Measurements from ENCODE around the gene KSR1.

KSR1 gene

DNA sequence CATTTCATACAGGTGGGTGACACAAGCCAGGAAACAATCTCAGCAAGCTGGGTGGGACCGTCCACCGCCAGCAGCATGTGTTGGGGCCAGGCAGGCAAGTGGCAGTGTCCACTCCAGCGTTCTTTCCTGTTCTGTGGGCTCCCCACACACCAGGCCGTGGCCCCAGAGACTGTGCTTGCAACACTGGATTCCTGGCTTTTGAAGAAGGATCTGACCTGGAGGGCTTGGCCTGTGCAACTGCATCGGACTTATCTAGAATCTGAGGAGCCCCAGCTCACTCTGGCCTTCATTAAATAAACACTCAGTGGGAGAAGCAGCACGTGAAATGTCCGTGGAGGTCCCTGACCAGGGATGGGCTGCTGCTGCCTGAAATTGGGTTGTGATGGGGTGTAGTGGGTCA is 3.2 kb downstream of the KSR1 start:
- TF ChIP-seq TCF12 (IDR thresholded peaks at IDR 0.05; ENCODE audit: low read depth) (no peak), EP300 (IDR thresholded peaks at IDR 0.05; ENCODE audit: borderline replicate concordance) (no peak), EGR1 (IDR thresholded peaks at IDR 0.05) (no peak), YY1 (IDR thresholded peaks at IDR 0.05; ENCODE audit: low read depth) (no peak), CREB1 (IDR thresholded peaks at IDR 0.05; ENCODE audit: low read depth) (no peak), RAD21 (IDR thresholded peaks at IDR 0.05; ENCODE audit: low read depth) (no peak), TEAD4 (IDR thresholded peaks at IDR 0.05) (no peak), CEBPB (IDR thresholded peaks at IDR 0.05) (no peak), ZBTB7A (IDR thresholded peaks at IDR 0.05; ENCODE audit: low read depth) (no peak)
- TF ChIP-seq, protein P1, sequence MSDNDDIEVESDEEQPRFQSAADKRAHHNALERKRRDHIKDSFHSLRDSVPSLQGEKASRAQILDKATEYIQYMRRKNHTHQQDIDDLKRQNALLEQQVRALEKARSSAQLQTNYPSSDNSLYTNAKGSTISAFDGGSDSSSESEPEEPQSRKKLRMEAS (IDR thresholded peaks at IDR 0.05) = no peak

DNA sequence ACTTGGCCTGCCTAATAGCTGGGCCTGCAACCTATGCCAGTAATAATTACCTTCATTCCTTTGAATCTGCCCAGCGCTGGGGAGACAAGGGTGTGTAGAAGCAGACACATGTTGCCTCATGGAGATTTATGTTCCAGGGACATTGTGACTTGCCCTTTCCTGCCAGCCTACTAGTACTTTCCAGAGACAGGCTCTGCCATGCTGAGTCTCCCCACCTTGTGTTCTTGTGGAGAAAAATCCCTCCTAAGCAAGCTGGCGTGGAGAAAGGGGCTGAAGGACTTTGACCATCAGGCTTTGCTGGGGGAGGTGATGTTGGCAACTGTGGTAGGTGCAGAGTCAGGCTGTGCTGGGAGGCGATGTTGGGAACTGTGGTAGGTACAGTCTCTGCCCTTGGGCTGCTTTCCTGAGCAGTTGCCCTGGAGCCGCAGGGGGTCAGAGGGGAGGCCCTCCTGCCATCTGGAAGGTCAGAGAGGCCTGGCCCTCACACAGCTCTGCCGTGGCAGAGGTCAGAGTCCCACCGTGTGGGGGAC is 4.0 kb downstream of the KSR1 start:
- no peak for TF ChIP-seq YY1 (IDR thresholded peaks at IDR 0.05; ENCODE audit: low read depth)
- TF ChIP-seq, protein P2, sequence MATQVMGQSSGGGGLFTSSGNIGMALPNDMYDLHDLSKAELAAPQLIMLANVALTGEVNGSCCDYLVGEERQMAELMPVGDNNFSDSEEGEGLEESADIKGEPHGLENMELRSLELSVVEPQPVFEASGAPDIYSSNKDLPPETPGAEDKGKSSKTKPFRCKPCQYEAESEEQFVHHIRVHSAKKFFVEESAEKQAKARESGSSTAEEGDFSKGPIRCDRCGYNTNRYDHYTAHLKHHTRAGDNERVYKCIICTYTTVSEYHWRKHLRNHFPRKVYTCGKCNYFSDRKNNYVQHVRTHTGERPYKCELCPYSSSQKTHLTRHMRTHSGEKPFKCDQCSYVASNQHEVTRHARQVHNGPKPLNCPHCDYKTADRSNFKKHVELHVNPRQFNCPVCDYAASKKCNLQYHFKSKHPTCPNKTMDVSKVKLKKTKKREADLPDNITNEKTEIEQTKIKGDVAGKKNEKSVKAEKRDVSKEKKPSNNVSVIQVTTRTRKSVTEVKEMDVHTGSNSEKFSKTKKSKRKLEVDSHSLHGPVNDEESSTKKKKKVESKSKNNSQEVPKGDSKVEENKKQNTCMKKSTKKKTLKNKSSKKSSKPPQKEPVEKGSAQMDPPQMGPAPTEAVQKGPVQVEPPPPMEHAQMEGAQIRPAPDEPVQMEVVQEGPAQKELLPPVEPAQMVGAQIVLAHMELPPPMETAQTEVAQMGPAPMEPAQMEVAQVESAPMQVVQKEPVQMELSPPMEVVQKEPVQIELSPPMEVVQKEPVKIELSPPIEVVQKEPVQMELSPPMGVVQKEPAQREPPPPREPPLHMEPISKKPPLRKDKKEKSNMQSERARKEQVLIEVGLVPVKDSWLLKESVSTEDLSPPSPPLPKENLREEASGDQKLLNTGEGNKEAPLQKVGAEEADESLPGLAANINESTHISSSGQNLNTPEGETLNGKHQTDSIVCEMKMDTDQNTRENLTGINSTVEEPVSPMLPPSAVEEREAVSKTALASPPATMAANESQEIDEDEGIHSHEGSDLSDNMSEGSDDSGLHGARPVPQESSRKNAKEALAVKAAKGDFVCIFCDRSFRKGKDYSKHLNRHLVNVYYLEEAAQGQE (IDR thresholded peaks at IDR 0.05; ENCODE audit: low read depth) = no peak
- no peak for TF ChIP-seq NFIC (IDR thresholded peaks at IDR 0.05)
- no peak for TF ChIP-seq EGR1 (IDR thresholded peaks at IDR 0.05)
- TF ChIP-seq RAD21 (IDR thresholded peaks at IDR 0.05; ENCODE audit: low read depth) = no peak
- TF ChIP-seq, protein P1 (IDR thresholded peaks at IDR 0.05) = no peak
- no peak for TF ChIP-seq CREB1 (IDR thresholded peaks at IDR 0.05; ENCODE audit: low read depth)
- no peak for TF ChIP-seq TCF12 (IDR thresholded peaks at IDR 0.05; ENCODE audit: low read depth)
- no peak for TF ChIP-seq TAF1 (IDR thresholded peaks at IDR 0.05; ENCODE audit: low read depth)
- no peak for TF ChIP-seq FOXM1 (IDR thresholded peaks at IDR 0.05; ENCODE audit: borderline replicate concordance, low read depth)
- TF ChIP-seq ZBTB7A (IDR thresholded peaks at IDR 0.05; ENCODE audit: low read depth) = no peak

DNA sequence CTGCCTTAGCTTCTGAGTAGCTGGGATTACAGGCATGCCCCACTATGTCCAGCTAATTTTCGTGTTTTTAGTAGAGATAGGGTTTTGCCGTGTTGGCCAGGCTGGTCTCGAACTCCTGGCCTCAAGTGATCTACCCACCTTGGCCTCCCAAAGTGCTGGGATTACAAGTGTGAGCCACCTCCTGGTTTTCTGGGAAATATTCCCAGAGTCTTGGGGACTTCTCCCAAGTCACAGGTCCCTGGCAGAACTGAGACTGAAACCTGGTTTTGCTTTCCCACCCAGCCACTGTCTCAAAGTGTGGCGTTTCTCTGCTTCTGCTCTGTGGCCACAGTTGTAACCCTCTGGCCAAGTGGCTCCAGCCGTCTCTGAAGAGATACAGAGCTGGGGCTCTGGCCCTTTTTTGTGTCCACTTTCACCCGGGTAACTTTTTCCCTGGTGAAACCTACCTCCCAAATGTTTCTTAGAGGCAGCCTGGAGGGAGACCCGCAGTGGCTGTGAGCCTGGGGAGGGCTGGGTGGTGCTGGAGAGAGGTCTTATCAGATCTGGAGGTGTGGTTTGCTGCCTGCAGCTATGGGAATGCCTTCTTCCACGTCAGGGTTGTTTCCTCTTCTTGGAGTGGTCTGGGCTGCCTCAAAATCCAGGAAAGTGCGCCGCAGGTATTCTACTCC is 5.1 kb downstream of the KSR1 start:
- no peak for TF ChIP-seq TAF1 (IDR thresholded peaks at IDR 0.05; ENCODE audit: low read depth)
- TF ChIP-seq, protein P1 (IDR thresholded peaks at IDR 0.05) = no peak
- TF ChIP-seq TCF12 (IDR thresholded peaks at IDR 0.05; ENCODE audit: low read depth) = no peak
- TF ChIP-seq, protein P2 (IDR thresholded peaks at IDR 0.05; ENCODE audit: low read depth) = no peak
- TF ChIP-seq, protein P3, sequence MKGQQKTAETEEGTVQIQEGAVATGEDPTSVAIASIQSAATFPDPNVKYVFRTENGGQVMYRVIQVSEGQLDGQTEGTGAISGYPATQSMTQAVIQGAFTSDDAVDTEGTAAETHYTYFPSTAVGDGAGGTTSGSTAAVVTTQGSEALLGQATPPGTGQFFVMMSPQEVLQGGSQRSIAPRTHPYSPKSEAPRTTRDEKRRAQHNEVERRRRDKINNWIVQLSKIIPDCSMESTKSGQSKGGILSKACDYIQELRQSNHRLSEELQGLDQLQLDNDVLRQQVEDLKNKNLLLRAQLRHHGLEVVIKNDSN (IDR thresholded peaks at IDR 0.05) = no peak
- no peak for TF ChIP-seq EP300 (IDR thresholded peaks at IDR 0.05; ENCODE audit: borderline replicate concordance)
- no peak for TF ChIP-seq YY1 (IDR thresholded peaks at IDR 0.05; ENCODE audit: low read depth)
- no peak for TF ChIP-seq FOXM1 (IDR thresholded peaks at IDR 0.05; ENCODE audit: borderline replicate concordance, low read depth)
- no peak for TF ChIP-seq CEBPB (IDR thresholded peaks at IDR 0.05)
- TF ChIP-seq TEAD4 (IDR thresholded peaks at IDR 0.05) = no peak
- no peak for TF ChIP-seq EGR1 (IDR thresholded peaks at IDR 0.05)
- TF ChIP-seq ZBTB7A (IDR thresholded peaks at IDR 0.05; ENCODE audit: low read depth) = no peak
- no peak for TF ChIP-seq CREB1 (IDR thresholded peaks at IDR 0.05; ENCODE audit: low read depth)
- TF ChIP-seq RAD21 (IDR thresholded peaks at IDR 0.05; ENCODE audit: low read depth) = no peak

DNA sequence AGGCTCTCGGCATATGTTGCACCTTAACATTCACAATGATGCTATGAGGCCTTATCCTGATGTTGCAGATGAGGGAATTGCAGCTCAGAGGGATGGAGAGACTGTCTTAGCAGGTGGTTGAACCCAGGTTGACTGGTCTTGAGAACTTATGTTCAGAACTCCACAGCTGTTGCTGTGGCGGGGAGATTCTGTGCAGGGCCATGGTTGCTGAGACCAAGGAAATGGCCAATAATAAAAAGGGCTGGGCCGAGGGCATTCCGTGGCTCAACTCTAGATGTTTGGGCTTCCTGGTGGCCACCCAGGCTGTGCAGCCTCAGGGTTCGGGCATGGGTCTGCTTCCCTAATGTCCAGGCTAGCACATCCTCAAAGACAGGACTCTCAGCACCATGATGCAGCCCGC is 5.9 kb downstream of the KSR1 start:
- TF ChIP-seq CREB1 (IDR thresholded peaks at IDR 0.05; ENCODE audit: low read depth) (no peak), NFIC (IDR thresholded peaks at IDR 0.05) (no peak), FOXM1 (IDR thresholded peaks at IDR 0.05; ENCODE audit: borderline replicate concordance, low read depth) (no peak)

DNA sequence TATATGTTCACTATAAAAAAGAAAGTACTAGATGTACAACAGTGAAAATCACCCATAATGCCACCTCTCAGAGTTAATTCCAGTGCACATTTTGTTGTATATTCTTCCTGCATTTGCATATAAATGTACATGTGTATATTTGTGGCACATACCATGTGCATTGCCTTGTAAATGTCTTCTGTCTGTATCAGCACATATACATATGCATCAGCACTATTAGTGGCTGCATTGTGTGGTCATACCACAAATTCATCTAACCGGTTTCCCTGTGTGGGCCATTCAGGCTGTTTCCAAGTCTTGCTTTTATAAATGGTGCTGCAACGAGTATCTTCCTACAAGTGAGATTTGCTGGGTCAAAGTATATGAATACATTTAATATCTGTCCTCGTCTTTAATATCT is 6.5 kb downstream of the KSR1 start:
- TF ChIP-seq TCF12 (IDR thresholded peaks at IDR 0.05; ENCODE audit: low read depth) = no peak
- TF ChIP-seq, protein P3 (IDR thresholded peaks at IDR 0.05) = no peak
- TF ChIP-seq, protein P2 (IDR thresholded peaks at IDR 0.05; ENCODE audit: low read depth) = no peak
- TF ChIP-seq, protein P1 (IDR thresholded peaks at IDR 0.05) = no peak
- TF ChIP-seq ZBTB7A (IDR thresholded peaks at IDR 0.05; ENCODE audit: low read depth) = no peak
- no peak for TF ChIP-seq YY1 (IDR thresholded peaks at IDR 0.05; ENCODE audit: low read depth)
